K562 (cell line): ENCODE results near the gene HNRNPM. TPM values are rescaled to one million over a fixed set of nuclear protein-coding genes. Genes with fewer than 3 reads are reported as not detected.

Experiments used
- ATF4 ChIP-seq: fragments of 450-650 bp; formaldehyde crosslinking; IDR thresholded peaks from 2 replicates; pipeline ENCODE4 v1.4.0; 2022; ENCODE audit warnings: mild to moderate bottlenecking, moderate library complexity
- C11orf30 ChIP-seq: fragments of 450-650 bp; IDR thresholded peaks from 2 replicates; pipeline ENCODE4 v1.6.1; 2016; ENCODE audit warnings: low read depth, mild to moderate bottlenecking
- CBX3 ChIP-seq, 2 experiments: IDR thresholded peaks; 1 replicate in 1 of 2; 2 replicates in 1 of 2; pipeline ENCODE4 v1.6.1; 2012; ENCODE audit warnings: inconsistent platforms in 2 of 2, low read length in 2 of 2, borderline replicate concordance in 1 of 2, control low read depth in 1 of 2
- CREB3L1 ChIP-seq: fragments of 450-650 bp; IDR thresholded peaks from 2 replicates; pipeline ENCODE4 v1.6.1; 2014; ENCODE audit warnings: low read depth, mild to moderate bottlenecking, moderate library complexity, borderline replicate concordance
- E2F8 ChIP-seq: fragments of 450-650 bp; IDR thresholded peaks from 2 replicates; pipeline ENCODE4 v1.7.1; 2018; ENCODE audit warnings: mild to moderate bottlenecking, low read depth; ENCODE audit not compliant: partially characterized antibody
- NKRF ChIP-seq: fragments of 450-650 bp; IDR thresholded peaks from 2 replicates; pipeline ENCODE4 v1.6.1; 2016; ENCODE audit warnings: borderline replicate concordance
- POLR2H ChIP-seq: IDR thresholded peaks from 2 replicates; pipeline ENCODE4 v1.6.1; 2016; ENCODE audit warnings: missing genetic modification characterization, low read depth, mild to moderate bottlenecking, control low read depth, missing compliant biosample characterization, moderate library complexity
- RCOR1 ChIP-seq, 2 experiments: IDR thresholded peaks; 2 replicates each; pipeline ENCODE4 v1.6.1; 2012; ENCODE audit warnings: low read depth in 2 of 2, low read length in 2 of 2, borderline replicate concordance in 1 of 2, improper control_type of control experiment in 1 of 2
- SMC3 ChIP-seq: conservative IDR thresholded peaks from 2 replicates; pipeline ENCODE4 v1.6.1; 2011; ENCODE audit warnings: low read depth, low read length, improper control_type of control experiment; ENCODE audit not compliant: insufficient read depth
- TBP ChIP-seq: optimal IDR thresholded peaks from 2 replicates; pipeline ENCODE3; 2011; ENCODE audit warnings: low read depth, low read length, improper control_type of control experiment
- TEAD4 ChIP-seq, 2 experiments: sonication (generic) in 1 of 2; formaldehyde crosslinking in 1 of 2; IDR thresholded peaks; 2 replicates each; pipeline versions ENCODE4 v1.6.1 to v1.8.0; 2012 to 2022; ENCODE audit warnings: borderline replicate concordance in 1 of 2, inconsistent platforms in 1 of 2, low read length in 1 of 2, mild to moderate bottlenecking in 1 of 2, missing genetic modification reagents in 1 of 2
- THAP7 ChIP-seq: fragments of 250-450 bp; sonication (Bioruptor Pico); IDR thresholded peaks from 2 replicates; pipeline ENCODE4 v1.5.0; 2021
- THRAP3 ChIP-seq: fragments of 450-650 bp; IDR thresholded peaks from 2 replicates; pipeline ENCODE4 v1.6.1; 2016; ENCODE audit warnings: mild to moderate bottlenecking, inconsistent platforms, borderline replicate concordance
- ZNF639 ChIP-seq, 2 experiments: fragments of 200-800 bp in 1 of 2; sonication (Bioruptor generic) in 1 of 2; sonication (generic) in 1 of 2; formaldehyde crosslinking in 1 of 2; IDR thresholded peaks in 1 of 2; conservative IDR thresholded peaks in 1 of 2; 2 replicates each; pipeline versions ENCODE4 v1.5.0 to v1.6.1; 2016 to 2020; ENCODE audit warnings: missing compliant biosample characterization in 1 of 2, missing genetic modification characterization in 1 of 2, missing genetic modification reagents in 1 of 2
- ZSCAN32 ChIP-seq: fragments of 450-650 bp; formaldehyde crosslinking; IDR thresholded peaks from 2 replicates; pipeline ENCODE4 v1.4.0; 2020; ENCODE audit warnings: mild to moderate bottlenecking, moderate library complexity
- polyA plus RNA-seq, 8 experiments: library from polyadenylated mRNA; depleted of rRNA in 4 of 8; stranded (reverse) in 5 of 8; unstranded in 3 of 8; fragments of >200 nt; fragmentation: Nextera tagmentation in 2 of 8; fragmentation: Illumina TruSeq in 1 of 8; extraction: Ambion mirVana in 2 of 8; extraction: Trizol in 1 of 8; gene quantifications; 2 replicates each; pipeline versions ENCODE4 v1.2.1 to v1.2.3, GENCODE V29; 2011 to 2014; ENCODE audit warnings: inconsistent platforms in 1 of 8, missing spikeins in 1 of 8
- total RNA-seq, 7 experiments: library from RNA; depleted of rRNA in 6 of 7; stranded (reverse); fragments of >200 nt in 6 of 7; fragmentation: Illumina TruSeq in 2 of 7; extraction: Trizol in 2 of 7; gene quantifications; 2 replicates each; pipeline versions ENCODE4 v1.2.1 to v1.2.3, GENCODE V29; 2011 to 2021; ENCODE audit warnings: low replicate concordance in 1 of 7

The HNRNPM gene
- total and polyA plus RNA-seq, 9 of the 15 experiments (the other 6 are each of a cell fraction or from before 2014, with no cell fraction given), result 11.1 to 340 (median 195) TPM

- TF ChIP-seq E2F8 (peak; percentile 62), RCOR1 (IDR thresholded peaks at IDR 0.05; ENCODE audit: borderline replicate concordance in 1 of 2, low read depth in 2 of 2, low read length in 2 of 2) (peak in 1 of 2 experiments; percentile 77; a peak in 2 of 4 replicates), ATF4 (CRISPR knock-in tag) (peak; percentile 76), TEAD4 (IDR thresholded peaks at IDR 0.05; ENCODE audit: low read length) (no peak), TEAD4 (CRISPR knock-in tag; IDR thresholded peaks at IDR 0.05; ENCODE audit: borderline replicate concordance) (no peak), SMC3 (no peak), THRAP3 (no peak), TBP (peak; percentile 92), THAP7 (CRISPR knock-in tag) (no peak), ZNF639 (CRISPR knock-in tag; conservative IDR thresholded peaks at IDR 0.05 in 1 of 2, IDR thresholded peaks at IDR 0.05 in 1 of 2) (peak in 1 of 2 experiments; percentile 71; a peak in 2 of 4 replicates), C11orf30 (peak; percentile 84), ZSCAN32 (CRISPR knock-in tag) (no peak), NKRF (no peak; the same call in 1 of the 2 replicates), POLR2H (tag) (peak; percentile 94), CREB3L1 (peak; percentile 89), CBX3 (IDR thresholded peaks at IDR 0.05; ENCODE audit: borderline replicate concordance in 1 of 2, low read length in 2 of 2) (no peak)
These were observed 69.1 kb downstream of the HNRNPM start, which contains the start of gene ZNF414 (continued) for GRCh38 chr19:8513687-8514504.
